CD14-positive monocyte (primary cell): ENCODE results near the gene ATP1B1. TPM values are rescaled to one million over a fixed set of nuclear protein-coding genes. Genes with fewer than 3 reads are reported as not detected.

Source experiments
- DNase-seq, 3 donors: peaks; one replicate each; pipeline ENCODE4 v3.0.0-alpha.2; 2011 to 2022
- H2AFZ ChIP-seq: 2 replicates; pipeline ENCODE4 v1.6.0; 2012; ENCODE audit warnings: mild to moderate bottlenecking, low read depth, low read length, inconsistent platforms; ENCODE audit not compliant: insufficient read depth, poor library complexity, severe bottlenecking
- H3K27ac ChIP-seq, 2 donors: 1 replicate in 1 of 2; 2 replicates in 1 of 2; pipeline ENCODE4 v1.5.1; 2012 to 2013; ENCODE audit warnings: low read length in 2 of 2, control low read depth in 1 of 2, inconsistent platforms in 1 of 2, low read depth in 1 of 2, mild to moderate bottlenecking in 1 of 2
- H3K27me3 ChIP-seq, 2 donors: one replicate each; pipeline versions ENCODE4 v1.6.0 to v1.6.1; 2011 to 2013; ENCODE audit warnings: low read length in 2 of 2; ENCODE audit not compliant: control insufficient read depth in 2 of 2, insufficient read depth in 2 of 2
- H3K36me3 ChIP-seq, 2 donors: replicated peaks in 1 of 2; 1 replicate in 1 of 2; 2 replicates in 1 of 2; pipeline versions ENCODE4 v1.5.1 to v1.6.1; 2012 to 2013; ENCODE audit warnings: low read length in 2 of 2, control low read depth in 1 of 2, inconsistent platforms in 1 of 2, mild to moderate bottlenecking in 1 of 2; ENCODE audit not compliant: insufficient read depth in 2 of 2, control insufficient read depth in 1 of 2
- H3K4me1 ChIP-seq, 2 donors: 1 replicate in 1 of 2; 2 replicates in 1 of 2; pipeline versions ENCODE4 v1.5.1 to v1.6.1; 2012 to 2013; ENCODE audit warnings: low read length in 2 of 2, control low read depth in 1 of 2, inconsistent platforms in 1 of 2, mild to moderate bottlenecking in 1 of 2, moderate library complexity in 1 of 2; ENCODE audit not compliant: insufficient read depth in 2 of 2, control insufficient read depth in 1 of 2
- H3K4me2 ChIP-seq: replicated peaks from 2 replicates; pipeline ENCODE3; 2012; ENCODE audit warnings: low read length, moderate library complexity, mild to moderate bottlenecking; ENCODE audit not compliant: poor library complexity, severe bottlenecking; ENCODE audit errors: extremely low read depth
- H3K4me3 ChIP-seq, 3 experiments: fragments of 200-600 bp in 1 of 3; sonication (generic) in 1 of 3; replicated peaks in 1 of 3; 1 replicate in 2 of 3; 2 replicates in 1 of 3; pipeline ENCODE4 v1.5.1; 2011 to 2013; ENCODE audit warnings: low read length in 3 of 3, mild to moderate bottlenecking in 3 of 3, control low read depth in 2 of 3, low read depth in 2 of 3, inconsistent platforms in 1 of 3, moderate library complexity in 1 of 3
- H3K79me2 ChIP-seq: 2 replicates; pipeline ENCODE4 v1.6.0; 2012; ENCODE audit warnings: mild to moderate bottlenecking, control low read depth, inconsistent platforms, low read length, moderate library complexity; ENCODE audit not compliant: insufficient read depth
- H3K9ac ChIP-seq: 2 replicates; pipeline ENCODE4 v1.6.0; 2017; ENCODE audit warnings: low read length, mild to moderate bottlenecking; ENCODE audit not compliant: insufficient read depth, poor library complexity, severe bottlenecking
- H3K9me3 ChIP-seq, 2 donors: replicated peaks in 1 of 2; 1 replicate in 1 of 2; 2 replicates in 1 of 2; pipeline versions ENCODE4 v1.5.1 to v1.6.1; 2012 to 2013; ENCODE audit warnings: low read length in 2 of 2, control low read depth in 1 of 2; ENCODE audit not compliant: control insufficient read depth in 1 of 2, insufficient read depth in 1 of 2
- H4K20me1 ChIP-seq: 2 replicates; pipeline ENCODE4 v1.6.0; 2012; ENCODE audit warnings: mild to moderate bottlenecking, low read length, control low read depth, moderate library complexity; ENCODE audit not compliant: insufficient read depth
- H3K27ac Mint-ChIP-seq, 7 donors: one replicate each; pipeline ENCODE4 v1.8.0; 2020; ENCODE audit warnings: mild to moderate bottlenecking in 7 of 7, mixed read lengths in 7 of 7, moderate library complexity in 6 of 7, inconsistent platforms in 2 of 7
- H3K27me3 Mint-ChIP-seq, 3 donors: one replicate each; pipeline ENCODE4 v1.8.0; 2021 to 2022; ENCODE audit warnings: low read depth in 3 of 3, mild to moderate bottlenecking in 3 of 3, mixed read lengths in 3 of 3, moderate library complexity in 3 of 3, inconsistent platforms in 1 of 3
- H3K36me3 Mint-ChIP-seq, 2 donors: one replicate each; pipeline ENCODE4 v1.8.0; 2020; ENCODE audit warnings: mixed read lengths in 2 of 2, inconsistent platforms in 1 of 2, mild to moderate bottlenecking in 1 of 2
- H3K4me1 Mint-ChIP-seq: one replicate; pipeline ENCODE4 v1.8.0; 2020; ENCODE audit warnings: mild to moderate bottlenecking, mixed read lengths
- H3K4me3 Mint-ChIP-seq, 2 donors: one replicate each; pipeline ENCODE4 v1.8.0; 2020; ENCODE audit warnings: mild to moderate bottlenecking in 2 of 2, mixed read lengths in 2 of 2, moderate library complexity in 1 of 2
- H3K9me3 Mint-ChIP-seq, 7 donors: one replicate each; pipeline ENCODE4 v1.8.0; 2020 to 2022; ENCODE audit warnings: mixed read lengths in 7 of 7, mild to moderate bottlenecking in 6 of 7, moderate library complexity in 6 of 7, inconsistent platforms in 2 of 7
- CTCF ChIP-seq: fragments of 200-600 bp; IDR thresholded peaks from one replicate; pipeline ENCODE4 v1.8.0; 2022; ENCODE audit warnings: antibody characterized with exemption, mild to moderate bottlenecking
- WGBS: methylation state at CpG from one replicate; pipeline ENCODE4 v1.1.5; 2013; ENCODE audit warnings: missing lambda C conversion rate; ENCODE audit not compliant: insufficient coverage; 5-methylcytosine and 5-hydroxymethylcytosine counted together
- intact Hi-C, 2 donors: fragments of 100-400 bp; cut with micrococcal nuclease; formaldehyde crosslinking; loops; one replicate each; pipeline versions ENCODE4 v1.15.0 to v1.15.1; 2023
- polyA plus RNA-seq, 3 donors: library from polyadenylated mRNA; depleted of rRNA in 1 of 3; unstranded in 2 of 3; stranded (reverse) in 1 of 3; fragments of 300-500 nt in 2 of 3; fragments of >200 nt in 1 of 3; fragmentation: Illumina TruSeq in 2 of 3; gene quantifications; 1 replicate in 2 of 3; 2 replicates in 1 of 3; pipeline ENCODE4 v1.2.3, GENCODE V29; 2012 to 2021

The ATP1B1 gene
- polyA plus RNA-seq, 3 donors: 0.63 to 5.1 (median 0.72) TPM

GRCh38 chr1:169092399-169092798 is 14.1 kb upstream of the ATP1B1 start:
- no CpG with 5 or more reads among the region's 2 CpGs for WGBS

GRCh38 chr1:169094897-169095569 is 11.5 kb upstream of the ATP1B1 start:
- H3K9me3 Mint-ChIP-seq: no peaks in the 10 kb centered on the region
- no peak overlapping the region for H3K27ac Mint-ChIP-seq
- intact Hi-C loops: no loop called here
- H3K4me3 ChIP-seq: no peak overlapping the region
- H4K20me1 ChIP-seq: no peaks in the 10 kb centered on the region
- no CpG with 5 or more reads among the region's 4 CpGs for WGBS
- no peak overlapping the region for H2AFZ ChIP-seq
- no peaks in the 10 kb centered on the region for H3K36me3 ChIP-seq
- no peak overlapping the region for H3K27ac ChIP-seq
- no peaks in the 10 kb centered on the region for H3K27me3 ChIP-seq
- H3K9me3 ChIP-seq: no peaks in the 10 kb centered on the region
- no peak overlapping the region for H3K4me2 ChIP-seq
- H3K36me3 Mint-ChIP-seq: no peaks in the 10 kb centered on the region
- no peaks in the 10 kb centered on the region for H3K27me3 Mint-ChIP-seq
- TF ChIP-seq CTCF: no peak
- H3K79me2 ChIP-seq: no peaks in the 10 kb centered on the region
- no peak overlapping the region for H3K4me3 Mint-ChIP-seq
- peaks cover 11% of the 10 kb centered on the region for H3K4me1 Mint-ChIP-seq
- peaks cover 0 to 6% of the 10 kb centered on the region in 2 donors for H3K4me1 ChIP-seq
- no peak overlapping the region for H3K9ac ChIP-seq
- DNase-seq: no peak

More at GRCh38 chr1:169092399-169092798, 14.1 kb upstream of the ATP1B1 start:
- no peak overlapping the region for H3K27ac Mint-ChIP-seq
- DNase-seq: no peak
- no peaks in the 10 kb centered on the region for H3K9me3 ChIP-seq
- no peaks in the 10 kb centered on the region for H3K27me3 Mint-ChIP-seq
- H3K36me3 Mint-ChIP-seq: no peaks in the 10 kb centered on the region
- H4K20me1 ChIP-seq: no peaks in the 10 kb centered on the region
- no peak overlapping the region for H3K4me3 ChIP-seq
- H3K9ac ChIP-seq: no peak overlapping the region
- H3K4me1 Mint-ChIP-seq: peaks cover 5% of the 10 kb centered on the region
- no peak for TF ChIP-seq CTCF
- no peaks in the 10 kb centered on the region for H3K79me2 ChIP-seq
- H3K27me3 ChIP-seq: no peaks in the 10 kb centered on the region
- H3K9me3 Mint-ChIP-seq: no peaks in the 10 kb centered on the region
- H3K4me2 ChIP-seq: no peak overlapping the region
- H2AFZ ChIP-seq: no peak overlapping the region
- no peaks in the 10 kb centered on the region for H3K4me1 ChIP-seq
- H3K36me3 ChIP-seq: no peaks in the 10 kb centered on the region
- intact Hi-C loops: no loop called here
- H3K4me3 Mint-ChIP-seq: no peak overlapping the region
- no peak overlapping the region for H3K27ac ChIP-seq
